BLaER1 treated with 17β-estradiol and CSF1 and Interleukin-3, amounts not matched to agents 10 nM and 100 nM (cell line): ENCODE data around the gene ZCCHC13.

Source experiments
- H3K27ac ChIP-seq, 11 experiments: shearing (Covaris generic); formaldehyde crosslinking; 2 replicates each; pipeline ENCODE4 v1.8.1; 2022
- H3K27me3 ChIP-seq, 11 experiments: shearing (Covaris generic); formaldehyde crosslinking; 2 replicates each; pipeline ENCODE4 v1.8.1; 2022
- H3K36me3 ChIP-seq, 11 experiments: shearing (Covaris generic); formaldehyde crosslinking; 2 replicates each; pipeline ENCODE4 v1.8.1; 2022
- H3K4me1 ChIP-seq, 10 experiments: shearing (Covaris generic); formaldehyde crosslinking; 2 replicates each; pipeline ENCODE4 v1.8.1; 2022
- H3K4me2 ChIP-seq, 11 experiments: shearing (Covaris generic); formaldehyde crosslinking; 2 replicates each; pipeline ENCODE4 v1.8.1; 2022
- H3K4me3 ChIP-seq, 10 experiments: shearing (Covaris generic); formaldehyde crosslinking; 2 replicates each; pipeline ENCODE4 v1.8.1; 2022
- H3K9ac ChIP-seq, 11 experiments: shearing (Covaris generic); formaldehyde crosslinking; 2 replicates each; pipeline ENCODE4 v1.8.1; 2022
- H3K9me3 ChIP-seq, 11 experiments: shearing (Covaris generic); formaldehyde crosslinking; replicated peaks in 1 of 11; 2 replicates each; pipeline ENCODE4 v1.8.1; 2022
- H4K20me1 ChIP-seq, 11 experiments: shearing (Covaris generic); formaldehyde crosslinking; 2 replicates each; pipeline ENCODE4 v1.8.1; 2022
- Cebpa-rat ChIP-seq, 11 experiments: shearing (Covaris generic); IDR thresholded peaks; 2 replicates each; pipeline ENCODE4 v1.8.1; 2022

The ZCCHC13 gene

GRCh38 chrX:74280759-74281158 is 23.2 kb upstream of the ZCCHC13 start:
- peaks cover 64 to 94% (median 79%) of the 10 kb centered on the region in 11 experiments for H3K36me3 ChIP-seq
- peaks cover 65 to 100% (median 99%) of the 10 kb centered on the region in 11 experiments for H3K27me3 ChIP-seq
- no peak overlapping the region for H3K9ac ChIP-seq
- H3K4me2 ChIP-seq: no peak overlapping the region
- peaks cover 10 to 74% (median 46%) of the 10 kb centered on the region in 11 experiments; a peak in 17 of 22 replicates for H4K20me1 ChIP-seq
- no peak overlapping the region for H3K4me3 ChIP-seq
- H3K4me1 ChIP-seq: no peaks in the 10 kb centered on the region
- no peak for TF ChIP-seq Cebpa-rat (IDR thresholded peaks at IDR 0.05)
- no peaks in the 10 kb centered on the region for H3K9me3 ChIP-seq
- no peak overlapping the region for H3K27ac ChIP-seq

DNA sequence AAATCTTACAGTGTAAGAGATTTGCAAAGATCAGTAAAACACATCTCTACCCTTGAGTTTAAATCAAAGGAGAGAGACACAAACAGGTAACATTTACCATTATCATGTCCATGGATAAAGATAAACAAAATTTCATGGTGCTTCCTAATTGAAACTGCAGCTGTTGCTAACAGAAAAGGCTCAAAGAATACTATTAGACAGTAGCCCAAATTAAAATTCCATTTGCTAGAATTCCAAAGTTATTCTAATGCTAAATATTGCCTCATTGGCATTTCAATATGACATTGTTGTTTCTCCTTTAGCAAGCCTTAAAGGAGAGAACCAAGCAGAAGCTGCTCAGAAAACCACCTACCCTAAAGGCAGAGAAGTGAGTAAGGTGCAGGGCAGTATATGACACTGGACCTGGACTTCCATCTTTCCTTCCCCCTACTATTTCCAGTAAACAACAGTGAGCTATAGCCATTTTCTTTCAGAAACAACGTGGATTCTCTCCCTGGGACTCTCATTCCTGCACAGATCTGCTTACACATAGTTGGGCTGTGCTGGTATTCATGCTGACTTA is 19.5 kb upstream of the ZCCHC13 start:
- peaks cover 44 to 89% (median 67%) of the 10 kb centered on the region in 11 experiments for H3K36me3 ChIP-seq
- peaks cover 67 to 100% (median 96%) of the 10 kb centered on the region in 11 experiments for H3K27me3 ChIP-seq
- H3K4me3 ChIP-seq: no peak overlapping the region
- H4K20me1 ChIP-seq: peaks cover 10 to 91% (median 54%) of the 10 kb centered on the region in 11 experiments; a peak in 17 of 22 replicates
- peaks cover 0 to 25% (median 7%) of the 10 kb centered on the region in 10 experiments; a peak in 9 of 20 replicates for H3K4me1 ChIP-seq
- H3K4me2 ChIP-seq: no peak overlapping the region
- H3K9me3 ChIP-seq: no peaks in the 10 kb centered on the region
- no peak overlapping the region for H3K27ac ChIP-seq
- TF ChIP-seq Cebpa-rat (IDR thresholded peaks at IDR 0.05): no peak
- no peak overlapping the region for H3K9ac ChIP-seq

- Histone ChIP-seq H4K20me1 (peaks cover 5 to 70% (median 43%) of the 10 kb centered on the region in 11 experiments; a peak in 16 of 22 replicates), H3K9ac (no peak overlapping the region), H3K4me1 (peaks cover 0 to 25% (median 7%) of the 10 kb centered on the region in 10 experiments; a peak in 9 of 20 replicates), H3K27ac (no peak overlapping the region; a peak in 1 of 22 replicates), H3K4me3 (no peak overlapping the region), H3K9me3 (no peaks in the 10 kb centered on the region; a peak in 1 of 22 replicates), H3K27me3 (peaks cover 67 to 99% (median 92%) of the 10 kb centered on the region in 11 experiments), H3K36me3 (peaks cover 20 to 62% (median 40%) of the 10 kb centered on the region in 11 experiments; a peak in 20 of 22 replicates), H3K4me2 (peak overlapping the region in 2 of 11 experiments; percentile 24 to 61; a peak in 3 of 22 replicates)
- no peak for TF ChIP-seq Cebpa-rat (IDR thresholded peaks at IDR 0.05)
These were observed 16.8 kb upstream of the ZCCHC13 start for GRCh38 chrX:74286950-74287740.

DNA sequence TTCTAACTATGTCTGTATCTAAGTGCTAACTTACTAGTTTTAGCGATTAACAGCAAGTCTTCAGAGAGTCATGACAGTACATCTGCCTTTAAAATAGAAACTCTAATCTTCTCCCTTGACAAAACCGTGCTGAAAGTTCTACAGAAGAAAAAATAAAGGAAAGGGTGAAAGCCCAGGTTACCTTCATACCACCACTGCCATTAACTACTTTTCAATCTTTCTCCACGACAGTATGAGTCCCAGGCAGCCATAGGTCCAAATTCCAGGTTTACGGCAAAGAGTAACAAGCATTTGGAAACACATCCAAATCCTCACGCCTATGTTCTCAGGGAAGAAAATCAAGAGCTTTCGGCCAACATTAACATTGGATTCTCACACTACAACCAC is 12.4 kb upstream of the ZCCHC13 start:
- H3K27me3 ChIP-seq: peaks cover 39 to 74% (median 56%) of the 10 kb centered on the region in 11 experiments
- TF ChIP-seq Cebpa-rat (IDR thresholded peaks at IDR 0.05): no peak
- H3K9me3 ChIP-seq: no peaks in the 10 kb centered on the region; a peak in 1 of 22 replicates
- H3K4me1 ChIP-seq: peaks cover 0 to 25% (median 7%) of the 10 kb centered on the region in 10 experiments; a peak in 9 of 20 replicates
- H3K4me3 ChIP-seq: peak overlapping the region; percentile 55 to 80 (median 69)
- H3K27ac ChIP-seq: peak overlapping the region; percentile 86 to 96 (median 90)
- peak overlapping the region; percentile 88 to 95 (median 90) for H3K9ac ChIP-seq
- peak overlapping the region; percentile 26 to 69 (median 51) for H3K4me2 ChIP-seq
- peaks cover 0 to 26% (median 9%) of the 10 kb centered on the region in 11 experiments; a peak in 14 of 22 replicates for H4K20me1 ChIP-seq
- H3K36me3 ChIP-seq: peaks cover under 1 to 25% (median 11%) of the 10 kb centered on the region in 11 experiments; a peak in 18 of 22 replicates

DNA sequence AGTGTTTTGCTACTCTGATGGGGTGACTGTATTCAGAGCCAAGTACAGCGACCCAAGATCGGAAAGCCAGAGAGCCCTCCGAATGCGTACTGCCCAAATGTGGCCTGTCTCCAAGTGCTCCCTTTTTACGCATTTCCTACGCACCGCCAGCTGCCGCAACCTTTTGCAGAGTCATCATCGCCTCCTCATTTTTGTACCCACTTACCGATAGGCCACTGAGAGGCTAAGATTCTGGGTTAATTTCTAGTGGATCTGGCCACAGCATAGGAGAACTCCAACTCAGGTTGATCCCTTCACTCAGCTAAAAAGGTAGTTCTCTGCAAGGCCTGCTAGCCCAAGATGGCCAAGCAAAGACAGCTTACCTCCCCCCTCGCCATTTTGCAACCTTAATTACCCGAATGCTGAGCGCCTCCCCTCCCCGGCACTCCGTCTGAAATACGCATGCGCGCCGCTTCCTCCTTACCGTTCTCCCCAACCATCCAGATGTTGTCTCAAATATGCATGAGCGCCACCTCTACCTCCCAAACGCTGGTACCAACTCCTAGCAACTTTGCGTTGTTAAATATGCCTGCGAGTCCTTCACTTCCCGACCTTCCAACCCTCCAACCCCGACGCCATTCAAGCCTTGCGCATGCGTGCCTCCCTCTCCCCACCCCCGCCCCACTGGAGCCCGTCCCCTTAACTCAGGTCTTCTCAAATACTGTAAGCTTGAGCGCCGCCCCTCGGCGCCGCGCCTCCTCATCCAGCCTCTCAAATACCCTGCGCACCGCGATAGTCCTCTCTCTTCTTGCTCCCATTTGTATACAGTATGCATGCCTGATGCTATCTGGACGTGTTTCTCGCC is 11.8 kb upstream of the ZCCHC13 start:
- H4K20me1 ChIP-seq: peaks cover 0 to 20% (median 3%) of the 10 kb centered on the region in 11 experiments; a peak in 11 of 22 replicates
- peaks cover 0 to 21% (median 7%) of the 10 kb centered on the region in 10 experiments; a peak in 9 of 20 replicates for H3K4me1 ChIP-seq
- peak overlapping the region; percentile 55 to 80 (median 69) for H3K4me3 ChIP-seq
- peak overlapping the region; percentile 72 to 89 (median 81) for H3K4me2 ChIP-seq
- H3K27me3 ChIP-seq: peaks cover 39 to 74% (median 53%) of the 10 kb centered on the region in 11 experiments
- H3K36me3 ChIP-seq: peaks cover 0 to 19% (median 8%) of the 10 kb centered on the region in 11 experiments; a peak in 10 of 22 replicates
- no peaks in the 10 kb centered on the region; a peak in 2 of 22 replicates for H3K9me3 ChIP-seq
- H3K27ac ChIP-seq: peak overlapping the region; percentile 86 to 96 (median 90)
- no peak for TF ChIP-seq Cebpa-rat (IDR thresholded peaks at IDR 0.05)
- H3K9ac ChIP-seq: peak overlapping the region; percentile 88 to 95 (median 90)

DNA sequence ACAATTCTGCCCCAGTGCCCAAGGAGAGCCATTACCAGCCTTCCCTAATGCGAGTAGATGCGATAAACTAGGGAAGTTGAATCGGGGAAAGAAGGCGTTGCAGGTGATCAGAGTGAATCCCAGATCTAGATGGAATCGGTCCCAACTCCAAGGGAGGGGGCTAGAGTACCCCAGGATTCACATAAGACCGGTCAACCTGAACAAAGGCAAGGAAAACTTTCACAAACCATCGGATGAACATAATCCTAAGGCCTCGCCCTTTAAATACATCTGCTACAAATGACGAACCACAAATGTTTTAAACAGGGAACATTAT is 11.2 kb upstream of the ZCCHC13 start:
- H3K27ac ChIP-seq: peak overlapping the region; percentile 3 to 96 (median 88); a peak in 21 of 22 replicates
- peaks cover 42 to 74% (median 52%) of the 10 kb centered on the region in 11 experiments for H3K27me3 ChIP-seq
- peaks cover 0 to 15% (median 0%) of the 10 kb centered on the region in 11 experiments; a peak in 5 of 22 replicates for H4K20me1 ChIP-seq
- H3K36me3 ChIP-seq: peaks cover 0 to 14% (median 6%) of the 10 kb centered on the region in 11 experiments; a peak in 6 of 22 replicates
- H3K9ac ChIP-seq: peak overlapping the region; percentile 74 to 95 (median 90); a peak in 21 of 22 replicates
- H3K9me3 ChIP-seq: no peaks in the 10 kb centered on the region; a peak in 2 of 22 replicates
- peak overlapping the region; percentile 55 to 80 (median 69) for H3K4me3 ChIP-seq
- H3K4me1 ChIP-seq: peaks cover 0 to 15% (median 7%) of the 10 kb centered on the region in 10 experiments; a peak in 9 of 20 replicates
- peak overlapping the region; percentile 72 to 89 (median 81) for H3K4me2 ChIP-seq
- no peak for TF ChIP-seq Cebpa-rat (IDR thresholded peaks at IDR 0.05)

DNA sequence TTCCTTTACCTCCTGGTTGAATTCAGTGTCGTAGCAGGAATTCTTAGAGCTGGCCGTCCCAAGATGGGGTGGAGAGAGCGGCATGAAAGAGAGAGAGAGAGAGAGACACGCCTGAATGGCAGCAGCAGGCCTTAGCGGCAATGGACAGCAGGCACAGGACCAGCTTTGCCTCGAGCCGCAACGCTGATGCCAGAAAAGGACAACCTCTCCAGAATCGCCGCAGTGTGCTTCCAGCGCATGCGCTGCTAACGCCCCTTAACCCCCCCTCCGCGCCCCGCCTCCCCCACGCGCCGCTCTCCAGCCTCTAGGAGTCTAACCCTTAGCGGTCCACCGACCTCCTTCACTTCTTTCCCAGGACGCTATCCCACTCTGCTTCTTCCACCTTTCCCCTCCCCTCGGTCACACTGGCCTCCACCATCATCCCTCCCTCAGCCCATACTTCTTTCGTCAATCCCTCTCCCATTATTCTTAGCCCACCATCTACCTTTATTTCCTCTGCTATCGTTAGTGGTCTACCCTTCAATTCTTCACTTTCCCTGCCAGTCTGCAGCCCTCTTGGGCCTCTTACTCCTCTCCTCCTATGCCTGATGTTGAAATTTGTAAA is 10.5 kb upstream of the ZCCHC13 start:
- Histone ChIP-seq H3K4me1 (peaks cover 0 to 8% (median 6%) of the 10 kb centered on the region in 10 experiments; a peak in 9 of 20 replicates), H3K4me2 (peak overlapping the region; percentile 72 to 89 (median 81)), H3K36me3 (peaks cover 0 to 8% (median 4%) of the 10 kb centered on the region in 11 experiments; a peak in 4 of 22 replicates), H3K27me3 (peaks cover 38 to 74% (median 52%) of the 10 kb centered on the region in 11 experiments), H3K27ac (peak overlapping the region in 10 of 11 experiments; percentile 3 to 96 (median 88); a peak in 18 of 22 replicates), H4K20me1 (peaks cover 0 to 9% (median 0%) of the 10 kb centered on the region in 11 experiments; a peak in 5 of 22 replicates), H3K9ac (peak overlapping the region; percentile 74 to 95 (median 90); a peak in 21 of 22 replicates), H3K9me3 (peaks cover 0 to 3% (median 0%) of the 10 kb centered on the region in 11 experiments; a peak in 2 of 22 replicates), H3K4me3 (peak overlapping the region; percentile 55 to 80 (median 69))
- TF ChIP-seq Cebpa-rat (IDR thresholded peaks at IDR 0.05): no peak
